Spleen (tissue), 11 donors: ENCODE measurements around the gene MYO3B. TPM values are rescaled to one million over a fixed set of nuclear protein-coding genes. Genes with fewer than 3 reads are reported as not detected.
"Not testable (repeated sequence)": the region's sequence is repeated elsewhere in the genome, so short reads cannot be mapped to it uniquely, and the experiment has no call there.

Source experiments
- DNase-seq: peaks from one replicate; pipeline ENCODE4 v3.0.0-alpha.2; 2020
- H3K27ac ChIP-seq, 8 donors: fragments of 200-600 bp; sonication (generic) in 7 of 8; 1 replicate in 4 of 8; 2 replicates in 4 of 8; pipeline versions ENCODE4 v1.5.0 to v1.8.0; 2016 to 2021; ENCODE audit warnings: inconsistent platforms in 4 of 8, mild to moderate bottlenecking in 4 of 8, moderate library complexity in 1 of 8
- H3K27me3 ChIP-seq, 7 donors: fragments of 200-600 bp; sonication (generic) in 6 of 7; replicated peaks in 1 of 7; 1 replicate in 4 of 7; 2 replicates in 3 of 7; pipeline versions ENCODE4 v1.5.0 to v1.8.0; 2016 to 2021; ENCODE audit warnings: inconsistent platforms in 3 of 7, mild to moderate bottlenecking in 1 of 7
- H3K36me3 ChIP-seq, 6 donors: fragments of 200-600 bp; sonication (generic) in 5 of 6; 1 replicate in 4 of 6; 2 replicates in 2 of 6; pipeline versions ENCODE4 v1.5.0 to v1.8.0; 2016 to 2021; ENCODE audit warnings: inconsistent platforms in 2 of 6
- H3K4me1 ChIP-seq, 6 donors: fragments of 200-600 bp; sonication (generic) in 5 of 6; 1 replicate in 3 of 6; 2 replicates in 3 of 6; pipeline versions ENCODE4 v1.5.0 to v1.8.0; 2016 to 2021; ENCODE audit warnings: inconsistent platforms in 3 of 6
- H3K4me3 ChIP-seq, 8 donors: fragments of 200-600 bp; sonication (generic) in 7 of 8; 1 replicate in 4 of 8; 2 replicates in 4 of 8; pipeline versions ENCODE4 v1.5.0 to v1.8.0; 2016 to 2021; ENCODE audit warnings: inconsistent platforms in 4 of 8, mild to moderate bottlenecking in 4 of 8, moderate library complexity in 2 of 8
- H3K9me3 ChIP-seq, 8 donors: fragments of 200-600 bp; sonication (generic) in 7 of 8; 1 replicate in 4 of 8; 2 replicates in 4 of 8; pipeline versions ENCODE4 v1.5.0 to v1.8.0; 2016 to 2021; ENCODE audit warnings: inconsistent platforms in 4 of 8
- CTCF ChIP-seq, 11 experiments: fragments of 200-600 bp in 7 of 11; fragments of 450-650 bp in 4 of 11; sonication (generic) in 4 of 11; IDR thresholded peaks in 8 of 11; conservative IDR thresholded peaks in 3 of 11; 1 replicate in 7 of 11; 2 replicates in 4 of 11; pipeline versions ENCODE4 v1.4.0 to v1.8.0; 2016 to 2021; ENCODE audit warnings: antibody characterized with exemption in 11 of 11, inconsistent platforms in 4 of 11, mild to moderate bottlenecking in 1 of 11
- POLR2A ChIP-seq, 3 donors: fragments of 450-650 bp; IDR thresholded peaks; one replicate each; pipeline ENCODE4 v1.5.1; 2017; ENCODE audit warnings: antibody characterized with exemption in 3 of 3, mild to moderate bottlenecking in 1 of 3
- POLR2AphosphoS5 ChIP-seq, 3 donors: sonication (generic); formaldehyde crosslinking; IDR thresholded peaks; one replicate each; pipeline ENCODE4 v1.5.1; 2017; ENCODE audit warnings: antibody characterized with exemption in 3 of 3
- WGBS, 5 donors: extraction: QIAGEN DNeasy Blood & Tissue Kit in 3 of 5; methylation state at CpG; one replicate each; pipeline versions ENCODE4 v1.1.5 to v1.1.7; 2013 to 2018; 5-methylcytosine and 5-hydroxymethylcytosine counted together
- intact Hi-C: fragments of 100-400 bp; cut with DNase I; formaldehyde crosslinking; loops from one replicate; pipeline ENCODE4 v1.15.0; 2023; ENCODE audit warnings: low total_unique reads
- polyA plus RNA-seq, 3 donors: library from polyadenylated mRNA; stranded (reverse); fragments of 200-250 nt; gene quantifications; one replicate each; pipeline ENCODE4 v1.2.1, GENCODE V29; 2013
- total RNA-seq, 7 donors: library from RNA; depleted of rRNA in 3 of 7; stranded (reverse); fragments of >200 nt in 3 of 7; fragmentation: NEBNext Ultra II Directional in 4 of 7; extraction: Animal tissue kit (Norgen Biotek cat#: 25700) in 4 of 7; gene quantifications; one replicate each; pipeline versions ENCODE4 v1.1.0 to v1.2.1, GENCODE V29; 2016 to 2021
- donor health status: healthy with polysubstance abuse.
- donor health status: DM: no; HTN: no; CAD: no; lungs with moderate emphysema.
- donor health status: DM: no; HTN: no; CAD: no.
- donor health status: Bipolar disorder and iron deficiency.
- donor health status: healthy.
- donor health status: DM: no; HTN: no; CAD: no.
- donor health status: DM: yes; HTN: yes; CAD: no.

Gene MYO3B
- total and polyA plus RNA-seq, 10 donors: 0.03 to 2.0 (median 0.58) TPM; not detected in 4

- TF ChIP-seq CTCF (IDR thresholded peaks at IDR 0.05 in 8 of 11, conservative IDR thresholded peaks at IDR 0.05 in 3 of 11): no peak
- no peak for TF ChIP-seq POLR2A (IDR thresholded peaks at IDR 0.05)
- TF ChIP-seq POLR2AphosphoS5 (IDR thresholded peaks at IDR 0.05): no peak
- intact Hi-C loops: no loop called here
- no peaks in the 10 kb centered on the region for H3K4me1 ChIP-seq
- no peaks in the 10 kb centered on the region for H3K9me3 ChIP-seq
- H3K27me3 ChIP-seq: no peaks in the 10 kb centered on the region
- no peak overlapping the region for H3K4me3 ChIP-seq
- H3K27ac ChIP-seq: no peak overlapping the region
- H3K36me3 ChIP-seq: no peaks in the 10 kb centered on the region
- no peak for DNase-seq
- WGBS, 5 donors: 74 to 90% (median 82%) methylated on average over 3 of the region's 3 CpGs
These were observed 427.9 kb downstream of the MYO3B start for GRCh38 chr2:170605862-170606261.

GRCh38 chr2:170607171-170607570, 429.2 kb downstream of the MYO3B start:
- TF ChIP-seq CTCF (IDR thresholded peaks at IDR 0.05 in 8 of 11, conservative IDR thresholded peaks at IDR 0.05 in 3 of 11) (no peak), POLR2A (IDR thresholded peaks at IDR 0.05) (no peak), POLR2AphosphoS5 (IDR thresholded peaks at IDR 0.05) (no peak)
- Histone ChIP-seq H3K27me3 (no peaks in the 10 kb centered on the region), H3K27ac (no peak overlapping the region), H3K9me3 (no peaks in the 10 kb centered on the region), H3K4me1 (no peaks in the 10 kb centered on the region), H3K36me3 (no peaks in the 10 kb centered on the region), H3K4me3 (no peak overlapping the region)
- no peak for DNase-seq
- intact Hi-C loops: no loop called here
- 77 to 93% (median 85%) methylated on average over 3 of the region's 3 CpGs for WGBS, 5 donors

GRCh38 chr2:170610615-170611014, 432.7 kb downstream of the MYO3B start:
- Histone ChIP-seq H3K27ac (no peak overlapping the region), H3K36me3 (no peaks in the 10 kb centered on the region), H3K9me3 (peaks cover 0 to 7% (median 0%) of the 10 kb centered on the region in 8 donors), H3K4me3 (no peak overlapping the region), H3K27me3 (no peaks in the 10 kb centered on the region), H3K4me1 (no peaks in the 10 kb centered on the region)
- no peak for TF ChIP-seq POLR2A (IDR thresholded peaks at IDR 0.05)
- no peak for TF ChIP-seq POLR2AphosphoS5 (IDR thresholded peaks at IDR 0.05)
- TF ChIP-seq CTCF (IDR thresholded peaks at IDR 0.05 in 8 of 11, conservative IDR thresholded peaks at IDR 0.05 in 3 of 11): no peak
- intact Hi-C loops: no loop called here
- DNase-seq: no peak
- WGBS, 5 donors: 68 to 82% (median 77%) methylated on average over 2 of the region's 2 CpGs

- intact Hi-C loops, H3K4me1 ChIP-seq, H3K27me3 ChIP-seq, H3K4me3 ChIP-seq, H3K27ac ChIP-seq, H3K36me3 ChIP-seq, DNase-seq: not testable (repeated sequence)
- 75 to 87% (median 83%) methylated on average over 5 of the region's 7 CpGs for WGBS, 5 donors
- peaks cover 0 to 37% (median 12%) of the 10 kb centered on the region in 8 donors for H3K9me3 ChIP-seq
These were observed 441.0 kb downstream of the MYO3B start for GRCh38 chr2:170618948-170619347.

GRCh38 chr2:170635094-170635493, 457.1 kb downstream of the MYO3B start:
- WGBS, 5 donors: 88 to 97% (median 95%) methylated on average over 4 of the region's 4 CpGs

More at GRCh38 chr2:170635094-170635493, 457.1 kb downstream of the MYO3B start:
- H3K4me3 ChIP-seq, DNase-seq, H3K27ac ChIP-seq, H3K27me3 ChIP-seq, intact Hi-C loops, H3K36me3 ChIP-seq, H3K4me1 ChIP-seq: not testable (repeated sequence)
- H3K9me3 ChIP-seq: peaks cover 0 to 11% (median 1%) of the 10 kb centered on the region in 8 donors
